ENCODE results near the gene MYMX.

The MYMX gene

DNA sequence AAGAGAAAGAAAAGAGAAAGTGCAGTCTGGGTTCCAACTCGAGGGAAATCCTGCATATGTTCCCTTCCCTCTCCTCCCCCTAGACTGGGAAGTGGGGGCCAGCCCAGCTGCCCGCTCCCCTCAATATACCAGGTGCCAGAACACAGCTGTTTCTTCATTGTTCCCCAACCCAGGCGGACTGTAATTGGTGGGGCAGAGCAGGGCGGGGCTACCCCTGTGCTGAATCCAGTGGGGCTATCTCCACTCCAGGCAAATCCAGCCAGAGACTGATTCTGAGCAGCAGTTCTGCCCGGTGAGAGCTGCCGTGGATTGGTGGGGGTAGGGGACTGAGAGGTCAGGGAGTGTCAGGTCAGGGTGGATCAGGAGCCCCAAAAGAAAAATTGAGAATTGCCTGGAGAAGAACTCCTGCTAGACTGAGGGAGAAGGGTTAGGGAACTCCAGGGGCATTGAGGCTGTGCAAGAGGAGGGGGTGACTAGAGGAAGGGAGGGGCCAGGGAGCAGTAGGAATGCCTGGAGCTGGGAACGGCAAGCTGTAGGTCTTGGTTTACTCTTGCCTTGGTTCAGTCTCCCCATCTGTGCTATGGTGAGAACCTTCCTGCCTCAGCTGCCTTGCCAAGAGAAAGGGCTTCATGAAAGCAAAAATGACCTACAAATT is at the start of gene MYMX:
MYMX (plus strand) TSS at position 250 of the 655 bp plus-strand sequence. CDS start 546 bp downstream, outside the sequence.
- H3K4me3 ChIP-seq (ENCODE audit: low read length), result no peak within 1 kb of the TSS

DNA sequence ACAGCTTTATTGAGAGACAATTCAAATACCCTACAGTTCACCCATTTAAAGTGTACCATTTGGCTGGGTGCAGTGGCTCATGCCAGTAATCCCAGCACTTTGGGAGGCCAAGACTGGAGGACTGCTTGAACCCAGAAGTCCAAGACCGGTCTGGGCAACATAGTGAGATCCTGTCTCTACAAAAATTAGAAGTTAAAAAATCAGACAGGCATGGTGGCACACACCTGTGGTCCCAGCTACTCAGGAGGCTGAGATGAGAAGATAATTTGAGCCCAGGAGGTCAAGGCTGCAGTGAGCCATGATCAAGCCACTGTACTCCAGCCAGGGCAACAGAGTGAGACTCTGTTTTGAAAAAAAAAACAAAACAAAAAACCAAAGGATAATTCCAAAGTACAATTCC is 49.2 kb upstream of the MYMX start:
- TF ChIP-seq ZNF274 (IDR thresholded peaks at IDR 0.05; ENCODE audit: low read depth, low read length), result no peak
- no peak overlapping the region for H3K4me3 ChIP-seq (ENCODE audit: low read length)

More for the DNA sequence above, at the start of gene MYMX:
- TF ChIP-seq ZNF274 (IDR thresholded peaks at IDR 0.05; ENCODE audit: low read depth, low read length), result no peak

DNA sequence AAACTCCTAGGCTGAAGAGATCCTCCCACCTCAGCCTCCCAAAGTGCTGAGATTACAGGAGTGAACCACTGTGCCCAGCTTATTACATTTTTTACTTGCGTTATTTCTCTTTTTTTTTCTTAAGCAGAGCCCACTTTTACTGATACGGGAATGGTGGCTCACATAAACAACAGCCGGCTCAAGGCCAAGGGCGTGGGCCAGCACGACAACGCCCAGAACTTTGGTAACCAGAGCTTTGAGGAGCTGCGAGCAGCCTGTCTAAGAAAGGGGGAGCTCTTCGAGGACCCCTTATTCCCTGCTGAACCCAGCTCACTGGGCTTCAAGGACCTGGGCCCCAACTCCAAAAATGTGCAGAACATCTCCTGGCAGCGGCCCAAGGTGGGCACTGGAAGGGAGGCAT is 47.6 kb upstream of the MYMX start:
- TF ChIP-seq ZNF274 (IDR thresholded peaks at IDR 0.05; ENCODE audit: low read depth, low read length), result no peak
- no peak overlapping the region for H3K4me3 ChIP-seq (ENCODE audit: low read length)

DNA sequence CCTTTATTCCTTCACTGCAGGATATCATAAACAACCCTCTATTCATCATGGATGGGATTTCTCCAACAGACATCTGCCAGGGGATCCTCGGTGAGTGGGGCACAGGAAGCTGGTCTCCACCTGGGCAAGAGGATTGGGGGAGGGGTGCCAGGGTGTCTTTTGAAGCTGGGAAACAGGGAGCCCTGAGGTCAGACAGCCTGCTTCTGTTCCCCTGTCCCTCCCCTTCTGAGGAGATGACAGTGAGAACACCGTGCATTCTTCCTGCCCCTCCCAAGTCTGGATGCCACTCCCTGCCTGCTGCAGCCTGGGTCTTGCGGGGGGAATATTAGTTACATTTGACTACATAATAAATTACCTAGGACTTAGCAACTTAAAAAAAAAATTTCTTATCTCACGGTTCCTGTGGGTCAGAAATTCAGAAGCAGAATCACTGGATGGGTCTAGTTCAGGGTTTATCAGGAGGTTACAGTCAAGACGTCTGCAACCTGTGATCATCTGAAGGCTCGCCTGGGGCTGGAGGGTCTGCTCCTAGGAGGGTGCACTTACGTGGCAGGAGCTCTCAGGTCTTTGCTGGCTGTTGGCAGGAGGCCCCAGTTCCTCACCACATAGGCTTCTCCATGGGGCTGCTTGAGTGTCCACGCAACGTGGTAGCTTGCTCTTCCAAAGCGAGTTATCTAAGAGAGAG is 46.7 kb upstream of the MYMX start:
- H3K4me3 ChIP-seq (ENCODE audit: low read length), result no peak overlapping the region
- no peak for TF ChIP-seq ZNF274 (IDR thresholded peaks at IDR 0.05; ENCODE audit: low read depth, low read length)

DNA sequence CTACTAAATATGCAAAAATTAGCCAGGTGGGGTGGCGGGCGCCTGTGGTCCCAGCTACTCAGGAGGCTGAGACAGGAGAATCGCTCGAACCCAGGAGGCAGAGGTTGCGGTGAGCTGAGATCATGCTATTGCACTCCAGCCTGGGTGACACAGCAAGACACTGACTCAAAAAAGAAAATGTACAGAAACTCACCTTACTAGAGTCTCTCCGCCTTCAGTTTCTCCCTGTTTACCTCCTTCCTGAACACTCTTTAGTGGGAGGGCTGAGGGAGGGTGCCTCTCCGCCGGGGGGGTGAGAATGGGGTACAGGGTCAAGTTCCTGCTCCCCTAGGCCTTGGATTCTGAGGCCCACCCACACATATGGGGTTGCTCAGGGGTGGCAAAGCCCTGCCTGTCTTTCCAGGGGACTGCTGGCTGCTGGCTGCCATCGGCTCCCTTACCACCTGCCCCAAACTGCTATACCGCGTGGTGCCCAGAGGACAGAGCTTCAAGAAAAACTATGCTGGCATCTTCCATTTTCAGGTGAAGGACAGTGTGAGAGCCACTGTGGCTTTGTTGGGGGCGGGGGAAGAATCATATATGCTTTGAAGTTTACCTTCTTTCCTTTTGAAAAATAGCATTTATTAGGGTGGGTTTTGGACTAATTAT is 44.7 kb upstream of the MYMX start:
- no peak overlapping the region for H3K4me3 ChIP-seq (ENCODE audit: low read length)
- TF ChIP-seq ZNF274 (IDR thresholded peaks at IDR 0.05; ENCODE audit: low read depth, low read length), result no peak

DNA sequence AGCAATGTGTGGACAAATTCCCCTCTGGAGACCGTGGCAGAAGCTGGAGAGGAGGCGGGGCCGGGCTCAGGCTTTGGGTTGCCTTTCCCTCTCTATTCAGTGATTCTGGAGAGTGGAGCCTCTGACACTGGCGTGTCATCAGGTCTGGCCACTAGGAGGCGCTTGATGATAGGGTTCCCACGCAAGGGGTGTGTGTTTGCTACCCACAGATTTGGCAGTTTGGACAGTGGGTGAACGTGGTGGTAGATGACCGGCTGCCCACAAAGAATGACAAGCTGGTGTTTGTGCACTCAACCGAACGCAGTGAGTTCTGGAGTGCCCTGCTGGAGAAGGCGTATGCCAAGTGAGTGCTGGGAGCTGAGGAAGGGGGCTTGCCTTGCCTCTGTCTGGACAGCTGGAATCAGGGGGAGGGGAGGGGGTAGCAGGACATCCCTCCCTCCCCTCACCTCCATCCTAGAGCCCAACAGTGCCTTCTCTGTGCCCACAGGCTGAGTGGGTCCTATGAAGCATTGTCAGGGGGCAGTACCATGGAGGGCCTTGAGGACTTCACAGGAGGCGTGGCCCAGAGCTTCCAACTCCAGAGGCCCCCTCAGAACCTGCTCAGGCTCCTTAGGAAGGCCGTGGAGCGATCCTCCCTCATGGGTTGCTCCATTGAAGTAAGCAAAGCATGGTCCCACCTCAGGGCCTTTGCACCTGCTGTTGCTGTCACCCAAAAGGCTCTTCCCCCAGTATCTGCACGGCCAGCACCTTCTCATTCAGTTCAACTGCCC is 43.8 kb upstream of the MYMX start:
- no peak for TF ChIP-seq ZNF274 (IDR thresholded peaks at IDR 0.05; ENCODE audit: low read depth, low read length)
- H3K4me3 ChIP-seq (ENCODE audit: low read length), result no peak overlapping the region

DNA sequence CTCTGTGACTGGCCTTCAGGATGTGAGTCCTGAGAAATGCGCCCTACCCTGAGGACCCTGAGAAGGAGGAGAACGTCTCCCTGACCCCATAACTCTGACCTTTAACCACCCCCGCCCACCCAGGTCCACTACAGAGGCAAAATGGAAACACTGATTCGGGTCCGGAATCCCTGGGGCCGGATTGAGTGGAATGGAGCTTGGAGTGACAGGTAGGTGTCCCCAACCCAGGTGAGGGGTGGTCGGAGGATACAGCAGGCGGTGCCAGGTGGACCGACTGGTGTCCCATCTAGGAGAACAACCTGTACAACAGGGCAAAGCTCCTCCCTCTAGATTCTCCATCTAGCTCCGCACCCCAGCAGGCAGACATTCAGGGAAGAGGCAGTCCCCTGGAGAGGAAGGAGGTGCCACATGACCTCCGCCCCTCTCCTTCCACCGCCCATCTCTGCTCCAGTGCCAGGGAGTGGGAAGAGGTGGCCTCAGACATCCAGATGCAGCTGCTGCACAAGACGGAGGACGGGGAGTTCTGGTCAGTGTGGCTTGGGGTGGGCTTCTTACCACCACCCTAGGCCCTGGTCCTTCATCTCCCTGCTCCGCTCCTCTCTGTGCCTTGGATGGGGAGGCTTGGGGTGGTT is 40.5 kb upstream of the MYMX start:
- no peak for TF ChIP-seq ZNF274 (IDR thresholded peaks at IDR 0.05; ENCODE audit: low read depth, low read length)
- no peak overlapping the region for H3K4me3 ChIP-seq (ENCODE audit: low read length)

DNA sequence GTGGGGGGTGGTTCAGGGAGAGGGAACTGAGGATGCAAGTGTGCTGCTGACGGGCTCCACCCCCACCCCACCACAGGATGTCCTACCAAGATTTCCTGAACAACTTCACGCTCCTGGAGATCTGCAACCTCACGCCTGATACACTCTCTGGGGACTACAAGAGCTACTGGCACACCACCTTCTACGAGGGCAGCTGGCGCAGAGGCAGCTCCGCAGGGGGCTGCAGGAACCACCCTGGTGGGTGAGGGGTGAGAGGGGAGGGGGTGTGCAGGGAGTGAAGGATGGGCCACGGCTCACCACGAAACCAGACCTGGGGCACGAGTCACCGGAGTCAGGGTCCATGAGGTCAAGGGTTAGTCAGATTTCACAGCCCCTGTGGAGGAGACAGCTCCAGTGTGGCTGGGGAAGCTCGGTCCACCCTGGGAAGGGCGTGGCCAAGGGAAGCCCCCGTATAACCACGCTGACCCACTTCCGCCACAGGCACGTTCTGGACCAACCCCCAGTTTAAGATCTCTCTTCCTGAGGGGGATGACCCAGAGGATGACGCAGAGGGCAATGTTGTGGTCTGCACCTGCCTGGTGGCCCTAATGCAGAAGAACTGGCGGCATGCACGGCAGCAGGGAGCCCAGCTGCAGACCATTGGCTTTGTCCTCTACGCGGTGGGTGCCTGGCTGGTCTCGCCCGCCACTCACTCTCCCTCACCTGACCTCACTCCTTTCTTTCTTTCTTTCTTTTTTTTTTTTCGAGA is 39.8 kb upstream of the MYMX start:
- peak overlapping the region; percentile 10; the same call in 1 of the 2 replicates for H3K4me3 ChIP-seq (ENCODE audit: low read length)
- TF ChIP-seq ZNF274 (IDR thresholded peaks at IDR 0.05; ENCODE audit: low read depth, low read length), result no peak

DNA sequence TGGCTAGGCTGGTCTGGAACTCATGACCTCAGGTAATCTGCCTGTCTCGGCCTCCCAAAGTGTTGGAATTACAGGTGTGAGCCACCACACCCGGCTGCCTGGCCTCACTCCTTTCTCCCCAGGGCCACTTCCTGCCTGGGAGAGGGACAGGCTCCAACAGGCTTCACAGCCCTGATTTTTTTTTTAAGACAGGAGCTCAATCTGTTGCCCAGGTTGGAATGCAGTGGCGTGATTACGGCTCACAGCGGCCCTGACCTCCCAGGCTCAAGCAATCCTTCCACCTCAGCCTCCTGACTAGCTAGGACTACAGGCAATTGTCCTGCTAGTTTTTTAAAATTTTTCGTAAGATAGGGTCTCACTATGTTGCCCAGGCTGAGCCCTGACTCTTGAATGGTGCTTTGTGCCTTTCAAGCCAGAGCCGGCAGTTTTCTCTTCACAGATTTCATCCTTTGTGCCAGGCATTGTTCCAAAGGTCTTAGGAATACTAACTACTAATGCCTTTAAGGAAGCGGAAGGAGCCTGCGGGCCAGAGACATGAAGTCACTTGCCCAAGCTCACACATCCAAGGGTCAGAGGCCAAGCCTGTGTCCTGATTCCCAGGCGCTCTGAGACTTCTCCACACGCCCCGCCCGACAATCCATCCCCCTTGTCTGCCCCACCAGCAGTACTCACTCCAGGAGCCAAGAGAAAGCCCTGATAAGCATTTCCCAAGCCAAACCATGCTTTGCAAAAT is 38.9 kb upstream of the MYMX start:
- H3K4me3 ChIP-seq (ENCODE audit: low read length), result no peak overlapping the region
- TF ChIP-seq ZNF274 (IDR thresholded peaks at IDR 0.05; ENCODE audit: low read depth, low read length), result no peak

DNA sequence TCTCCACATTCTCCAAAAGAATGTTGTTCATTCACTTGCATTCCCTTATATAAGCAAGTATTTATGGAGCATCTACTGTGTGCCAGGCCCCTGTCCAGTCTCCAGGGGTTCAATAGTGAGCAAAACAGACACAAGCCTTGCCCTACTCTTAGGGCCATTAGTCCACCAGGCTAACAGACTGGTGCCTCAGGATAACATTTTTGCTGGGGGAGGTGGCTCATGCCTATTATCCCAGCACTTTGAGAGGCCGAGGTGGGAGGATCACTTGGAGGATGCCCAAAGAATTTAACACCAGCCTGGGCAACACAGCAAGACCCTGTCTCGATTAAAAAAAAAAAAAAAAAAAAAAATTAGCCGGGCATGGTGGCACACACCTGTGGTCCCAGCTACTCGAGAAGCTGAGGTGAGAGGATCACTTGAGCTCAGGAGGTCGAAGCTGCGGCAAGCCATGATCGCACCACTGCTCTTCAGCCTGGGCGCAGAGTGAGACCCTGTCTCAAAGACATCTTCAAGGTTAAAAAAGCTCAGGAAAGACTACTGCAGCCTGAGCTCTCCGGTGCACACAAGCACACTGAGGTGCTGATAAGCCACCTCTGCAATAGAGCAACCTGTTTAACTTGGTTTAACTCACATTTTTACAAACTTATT is 38.2 kb upstream of the MYMX start:
- H3K4me3 ChIP-seq (ENCODE audit: low read length), result no peak overlapping the region
- TF ChIP-seq ZNF274 (IDR thresholded peaks at IDR 0.05; ENCODE audit: low read depth, low read length), result no peak

DNA sequence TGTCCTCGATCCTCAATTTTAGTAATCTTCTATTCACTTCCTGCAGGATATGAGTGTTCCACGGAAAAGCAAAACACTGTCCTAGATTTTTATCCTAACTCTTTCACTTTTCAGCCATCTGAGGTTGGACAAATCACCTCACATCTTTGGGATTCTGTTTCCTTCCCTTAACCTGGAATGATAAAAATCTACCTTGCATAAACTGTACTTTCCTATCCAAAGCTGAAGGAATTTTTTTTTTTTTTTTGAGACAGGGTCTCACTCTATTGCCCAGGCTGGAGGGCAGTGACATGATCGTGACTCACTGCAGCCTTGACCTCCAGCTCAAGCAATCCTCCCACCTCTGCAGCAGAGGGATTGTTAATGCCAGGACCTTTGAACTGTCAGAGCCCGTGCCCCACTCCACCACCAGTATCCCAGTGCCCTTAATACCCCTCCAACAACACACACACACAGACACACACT is 37.6 kb upstream of the MYMX start:
- no peak overlapping the region for H3K4me3 ChIP-seq (ENCODE audit: low read length)
- no peak for TF ChIP-seq ZNF274 (IDR thresholded peaks at IDR 0.05; ENCODE audit: low read depth, low read length)

DNA sequence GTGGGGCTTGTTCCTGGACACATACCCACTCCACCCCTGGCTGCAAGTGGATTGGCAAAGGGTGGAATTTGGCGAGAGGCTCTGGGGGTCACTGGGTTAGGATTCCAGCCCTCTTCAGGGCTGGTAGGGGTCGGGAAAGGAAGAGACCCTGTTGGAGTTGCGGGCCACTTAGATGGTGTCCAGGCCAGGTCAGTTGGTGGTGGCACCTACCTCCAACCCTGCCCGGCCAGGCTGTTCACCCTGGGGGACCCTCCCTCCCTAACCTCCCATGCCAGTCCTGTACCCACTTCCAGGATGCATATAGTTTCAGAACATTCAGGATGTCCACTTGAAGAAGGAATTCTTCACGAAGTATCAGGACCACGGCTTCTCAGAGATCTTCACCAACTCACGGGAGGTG is 37.1 kb upstream of the MYMX start:
- TF ChIP-seq ZNF274 (IDR thresholded peaks at IDR 0.05; ENCODE audit: low read depth, low read length), result no peak
- H3K4me3 ChIP-seq (ENCODE audit: low read length), result no peak overlapping the region

Measured in GM08714 (cell line).